GM18511 (cell line): ENCODE data around the gene DDX11.
"Not testable (repeated sequence)": the region's sequence is repeated elsewhere in the genome, so short reads cannot be mapped to it uniquely, and the experiment has no call there.

Experiments
- ATAC-seq: cut with Tn5 transposase; IDR thresholded peaks from one replicate; pipeline ENCODE4 v1.9.1; 2021; ENCODE audit warnings: mild to moderate bottlenecking, moderate library complexity; ENCODE audit not compliant: unreplicated experiment

The DDX11 gene

GRCh38 chr12:31066196-31066595, 7.5 kb upstream of the DDX11 start:
- not testable (repeated sequence) for ATAC-seq

GRCh38 chr12:31067656-31068055, 6.0 kb upstream of the DDX11 start:
- not testable (repeated sequence) for ATAC-seq

GRCh38 chr12:31070971-31071740, 2.5 kb upstream of the DDX11 start:
- not testable (repeated sequence) for ATAC-seq

GRCh38 chr12:31072962-31073361, 698 bp upstream of the DDX11 start:
- ATAC-seq: not testable (repeated sequence)

- peak; percentile 50 for ATAC-seq
These were observed 744 bp downstream of the DDX11 start for GRCh38 chr12:31074333-31074874.

GRCh38 chr12:31076150-31076549, 2.5 kb downstream of the DDX11 start:
- ATAC-seq: not testable (repeated sequence)

GRCh38 chr12:31077095-31077494, 3.4 kb downstream of the DDX11 start:
- ATAC-seq: not testable (repeated sequence)

- not testable (repeated sequence) for ATAC-seq
These were observed 4.3 kb downstream of the DDX11 start for GRCh38 chr12:31077998-31078397.

- not testable (repeated sequence) for ATAC-seq
These were observed 5.8 kb downstream of the DDX11 start for GRCh38 chr12:31079421-31079820.

- ATAC-seq: not testable (repeated sequence)
These were observed 6.6 kb downstream of the DDX11 start for GRCh38 chr12:31080221-31080620.

- ATAC-seq: not testable (repeated sequence)
These were observed 7.6 kb downstream of the DDX11 start for GRCh38 chr12:31081274-31081673.

GRCh38 chr12:31084241-31084640, 10.6 kb downstream of the DDX11 start:
- not testable (repeated sequence) for ATAC-seq

- not testable (repeated sequence) for ATAC-seq
These were observed 12.4 kb downstream of the DDX11 start for GRCh38 chr12:31086032-31086431.

- ATAC-seq: not testable (repeated sequence)
These were observed 13.8 kb downstream of the DDX11 start for GRCh38 chr12:31087486-31087885.

GRCh38 chr12:31087956-31088355, 14.3 kb downstream of the DDX11 start:
- ATAC-seq: not testable (repeated sequence)

- ATAC-seq: no peak
These were observed 15.4 kb downstream of the DDX11 start for GRCh38 chr12:31089072-31089471.

GRCh38 chr12:31091629-31092028, 18.0 kb downstream of the DDX11 start:
- not testable (repeated sequence) for ATAC-seq

GRCh38 chr12:31092718-31093117, 19.1 kb downstream of the DDX11 start:
- ATAC-seq: not testable (repeated sequence)

- not testable (repeated sequence) for ATAC-seq
These were observed 21.6 kb downstream of the DDX11 start for GRCh38 chr12:31095080-31095860.

- ATAC-seq: not testable (repeated sequence)
These were observed 22.8 kb downstream of the DDX11 start for GRCh38 chr12:31096251-31097065.

GRCh38 chr12:31097819-31098218, 24.2 kb downstream of the DDX11 start:
- ATAC-seq: not testable (repeated sequence)
